Stimulated activated CD4-positive, alpha-beta T cell treated with anti-CD3 and anti-CD28 coated beads, Interleukin-1b, Interleukin-23, amount 100 ng/mL, for 1 hour (primary cell): ENCODE results near the gene ANKRD40CL.

ENCODE experiments used
- DNase-seq, 2 donors: peaks; one replicate each; pipeline ENCODE4 v3.0.0-alpha.2; 2020; ENCODE audit warnings: low read depth in 2 of 2

ANKRD40CL gene

DNA sequence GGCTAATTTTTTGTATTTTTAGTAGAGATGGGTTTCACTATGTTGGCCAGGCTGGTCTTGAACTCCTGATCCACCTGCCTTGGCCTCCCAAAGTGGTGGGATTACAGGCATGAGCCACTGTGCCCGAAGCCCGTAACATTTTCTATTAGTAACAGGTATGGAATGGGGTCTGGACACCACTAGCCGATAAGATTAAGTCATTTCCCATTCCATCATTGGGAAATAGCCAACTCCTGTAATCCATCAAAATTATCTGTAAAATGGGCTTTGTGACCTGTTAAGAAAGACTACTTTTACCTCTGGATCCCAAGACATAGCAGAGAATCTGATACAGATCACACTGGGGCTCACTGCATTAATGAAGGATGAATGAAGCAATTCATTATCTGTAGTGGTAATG is 51.8 kb downstream of the ANKRD40CL start:
- no peak for DNase-seq

DNA sequence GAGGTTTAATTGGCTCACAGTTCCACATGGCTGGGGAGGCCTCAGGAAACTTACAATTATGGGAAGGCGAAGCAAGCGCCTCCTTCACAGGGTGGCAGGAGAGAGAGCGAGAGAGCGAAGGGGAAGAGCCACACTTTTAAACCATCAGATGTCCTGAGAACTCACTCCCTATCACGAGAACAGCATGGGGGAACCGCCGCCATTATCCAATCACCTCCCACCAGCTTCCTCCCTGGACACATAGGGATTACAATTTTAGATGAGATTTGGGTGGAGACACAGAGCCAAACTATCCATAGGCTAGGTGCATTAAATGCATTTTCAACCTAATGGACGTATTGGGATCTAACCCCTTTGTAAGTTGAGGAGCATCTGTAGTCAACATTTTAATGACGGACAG is 54.7 kb downstream of the ANKRD40CL start:
- DNase-seq: no peak
